Stimulated activated CD4-positive, alpha-beta T cell treated with anti-CD3 and anti-CD28 coated beads, Interleukin-15, amount 100 ng/mL, for 1 hour (primary cell): ENCODE measurements around the gene RITA1.
"Not testable (repeated sequence)": the region's sequence is repeated elsewhere in the genome, so short reads cannot be mapped to it uniquely, and the experiment has no call there.

ENCODE experiments used
- DNase-seq, 2 donors: peaks; one replicate each; pipeline ENCODE4 v3.0.0-alpha.2; 2020; ENCODE audit warnings: low read depth in 1 of 2, low spot score in 1 of 2

Gene RITA1

DNA sequence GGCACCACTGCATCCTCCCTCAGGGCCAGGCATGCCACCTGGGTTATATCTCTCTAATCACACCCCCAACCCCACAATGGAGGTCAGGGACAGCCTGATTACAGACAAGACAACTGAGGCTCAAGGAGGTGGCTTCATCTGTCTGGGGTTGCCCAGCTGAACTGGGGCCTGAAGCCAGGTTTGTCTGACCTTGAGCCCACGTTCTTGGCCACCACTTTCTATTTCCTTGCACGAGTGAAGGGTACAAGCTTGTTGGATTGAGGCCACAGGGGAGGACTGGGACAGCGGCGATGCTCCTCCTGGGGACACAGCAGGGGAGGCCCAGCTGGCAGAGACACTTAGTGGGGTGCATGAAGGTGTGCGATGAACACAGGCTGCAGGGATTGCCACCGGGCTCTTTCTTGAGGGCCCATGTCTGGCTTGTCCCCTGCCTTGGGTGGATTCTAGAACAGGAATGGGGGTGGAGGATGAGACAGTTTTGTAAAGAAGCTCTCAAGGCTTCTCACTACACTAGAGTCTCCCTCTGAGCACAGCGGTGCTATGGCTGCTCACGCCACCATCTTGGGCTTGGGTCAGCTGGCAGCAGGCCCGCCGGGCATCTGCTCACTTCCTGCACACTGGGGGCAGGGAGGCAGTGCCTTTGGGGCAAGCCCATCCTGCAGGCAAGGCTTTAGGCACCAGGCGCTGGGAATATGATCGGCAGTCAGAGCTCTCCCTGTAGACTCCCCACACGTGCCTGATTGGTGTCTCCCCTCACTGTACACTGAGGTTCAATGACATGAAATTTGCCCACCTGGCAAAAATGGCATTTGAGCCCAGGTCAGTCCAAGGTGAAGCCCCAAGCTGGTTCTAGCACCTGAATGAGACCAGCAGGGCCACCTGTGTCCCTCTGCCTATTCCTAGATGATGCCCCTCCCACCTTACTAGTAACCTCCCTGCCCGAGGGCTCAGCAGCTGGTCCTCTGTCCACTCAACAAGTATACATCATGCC lies 16.0 kb downstream of the RITA1 start:
- no peak for DNase-seq

DNA sequence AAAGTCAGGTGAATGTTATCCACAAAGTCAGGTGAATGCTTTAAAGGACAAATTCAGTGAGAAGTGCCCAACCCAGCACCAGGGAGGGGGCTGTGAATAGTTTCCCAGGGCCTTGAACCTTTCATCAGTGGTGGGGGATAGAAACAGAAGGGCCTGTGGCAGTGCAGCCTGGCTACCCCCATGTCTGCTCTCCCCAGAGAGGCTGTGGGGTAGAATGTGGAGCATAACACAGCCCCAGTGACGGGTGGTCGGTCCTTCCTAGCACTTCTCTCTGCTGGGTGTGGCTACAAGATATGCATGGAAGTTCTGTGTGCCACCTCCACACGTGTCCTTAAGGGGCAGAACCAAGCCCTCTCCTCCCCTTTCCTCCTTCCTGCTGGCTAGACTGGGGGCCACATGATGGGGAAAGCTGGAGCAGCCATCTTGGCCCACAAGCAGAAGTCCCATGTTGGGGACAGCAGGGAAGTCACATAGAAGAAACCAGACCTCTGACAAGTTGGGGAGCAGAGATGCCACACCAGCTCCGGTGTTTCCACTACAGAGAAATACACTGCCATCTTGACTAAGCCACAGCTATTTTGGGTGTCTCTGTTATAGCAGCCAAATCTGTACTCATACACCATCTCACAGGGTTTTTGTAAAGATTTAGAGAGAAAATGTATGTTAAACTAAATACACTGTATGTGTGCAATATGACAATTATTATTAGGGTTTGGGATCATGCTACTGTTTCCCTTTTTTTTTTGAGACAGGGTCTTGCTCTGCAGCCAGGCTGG lies 17.0 kb downstream of the RITA1 start:
- no peak for DNase-seq

DNA sequence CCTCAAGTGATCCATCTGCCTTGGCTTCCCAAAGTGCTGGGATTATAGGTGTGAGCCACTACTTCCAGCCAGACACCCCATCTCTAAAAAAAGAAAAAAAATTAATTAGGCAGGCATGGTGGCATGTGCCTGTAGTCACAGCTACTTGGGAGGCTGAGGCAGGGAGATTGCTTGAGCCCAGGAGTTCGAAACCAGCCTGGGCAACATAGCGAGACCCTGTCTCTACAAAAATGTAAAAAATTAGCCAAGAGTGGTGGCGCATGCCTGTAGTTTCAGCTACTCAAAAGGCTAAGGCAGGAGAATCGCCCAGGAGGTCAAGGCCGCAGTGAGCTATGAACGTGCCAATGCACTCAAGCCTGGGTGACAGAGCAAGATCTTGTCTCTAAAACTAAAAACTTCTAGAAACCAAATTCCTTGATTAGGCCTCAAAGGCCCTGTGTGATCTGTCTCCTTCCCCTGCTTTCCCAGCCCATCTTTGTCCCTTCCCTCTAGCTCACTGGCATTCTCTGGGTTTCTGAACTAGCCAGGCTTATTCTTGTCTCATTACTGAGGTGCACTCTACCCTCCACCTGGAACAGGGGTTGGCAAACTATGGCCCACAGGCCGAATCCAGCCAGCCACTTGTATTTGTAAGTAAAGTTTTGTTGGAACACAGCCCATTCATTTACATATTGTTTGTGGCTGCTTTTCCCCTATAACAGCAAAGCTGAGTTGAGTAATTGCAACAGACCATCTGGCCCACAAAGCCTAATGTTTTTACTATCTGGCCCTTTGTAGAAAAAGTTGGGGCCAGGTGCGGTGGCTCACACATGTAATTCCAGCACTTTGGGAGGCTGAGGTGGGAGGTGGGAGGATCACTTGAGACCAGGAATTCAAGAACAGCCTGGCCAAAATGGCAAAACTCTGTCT lies 18.6 kb downstream of the RITA1 start:
- DNase-seq: no peak

DNA sequence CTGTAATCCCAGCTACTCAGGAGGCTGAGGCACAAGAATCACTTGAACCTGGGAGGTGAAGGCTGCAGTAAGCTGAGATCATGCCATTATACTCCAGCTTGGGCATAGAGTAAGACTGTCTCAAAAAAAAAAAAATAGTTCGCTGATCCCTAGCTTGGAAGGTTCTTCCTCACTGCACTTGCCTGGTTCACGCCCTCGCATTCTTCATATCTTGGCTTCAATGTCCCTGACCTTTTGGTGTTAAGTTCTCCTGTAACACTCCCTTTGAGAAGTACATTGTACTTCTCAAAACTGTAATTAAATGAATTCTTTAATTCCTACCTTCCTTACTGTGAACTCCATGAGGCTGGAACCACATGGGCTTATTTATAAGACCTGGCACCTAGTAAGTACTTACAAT lies 19.3 kb downstream of the RITA1 start:
- DNase-seq: no peak

DNA sequence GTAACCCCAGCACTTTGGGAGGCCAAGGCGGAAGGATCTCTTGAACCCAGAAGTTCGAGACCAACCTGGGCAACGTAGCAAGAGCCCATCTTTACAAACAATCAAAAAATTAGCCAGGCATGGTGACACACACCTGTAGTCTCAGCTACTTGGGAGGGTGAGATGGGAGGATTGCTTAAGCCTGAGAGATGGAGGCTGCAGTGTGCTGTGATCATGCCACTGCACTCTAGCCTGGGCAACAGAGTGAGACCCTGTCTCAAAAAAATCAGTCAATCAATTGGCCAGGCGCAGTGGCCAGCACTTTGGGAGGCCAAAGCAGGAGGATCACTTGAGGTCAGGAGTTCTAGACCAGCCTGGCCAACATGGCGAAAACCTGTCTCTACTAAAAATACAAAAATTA lies 21.3 kb downstream of the RITA1 start:
- DNase-seq: not testable (repeated sequence)

DNA sequence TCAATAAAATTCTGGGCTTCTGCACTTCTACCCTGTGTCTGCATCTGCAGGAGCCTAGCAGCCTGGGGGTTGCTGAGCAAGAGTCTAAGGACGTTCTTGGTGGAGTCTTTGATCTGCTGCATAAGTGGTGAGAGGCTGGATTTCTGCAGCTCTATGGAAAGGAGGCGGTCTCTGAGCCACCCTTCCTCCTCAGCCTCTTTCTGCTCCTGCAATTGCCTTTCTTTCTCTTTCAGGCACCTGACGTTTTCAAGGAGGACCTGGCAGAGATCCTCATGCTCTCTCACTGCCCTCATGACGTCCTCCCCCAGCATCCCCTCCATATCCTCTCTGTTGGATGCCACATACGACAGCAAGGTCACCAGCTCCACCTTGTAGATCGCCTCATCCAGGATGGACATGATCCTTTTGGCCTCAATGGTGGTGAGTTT lies 22.1 kb downstream of the RITA1 start:
- DNase-seq: no peak

DNA sequence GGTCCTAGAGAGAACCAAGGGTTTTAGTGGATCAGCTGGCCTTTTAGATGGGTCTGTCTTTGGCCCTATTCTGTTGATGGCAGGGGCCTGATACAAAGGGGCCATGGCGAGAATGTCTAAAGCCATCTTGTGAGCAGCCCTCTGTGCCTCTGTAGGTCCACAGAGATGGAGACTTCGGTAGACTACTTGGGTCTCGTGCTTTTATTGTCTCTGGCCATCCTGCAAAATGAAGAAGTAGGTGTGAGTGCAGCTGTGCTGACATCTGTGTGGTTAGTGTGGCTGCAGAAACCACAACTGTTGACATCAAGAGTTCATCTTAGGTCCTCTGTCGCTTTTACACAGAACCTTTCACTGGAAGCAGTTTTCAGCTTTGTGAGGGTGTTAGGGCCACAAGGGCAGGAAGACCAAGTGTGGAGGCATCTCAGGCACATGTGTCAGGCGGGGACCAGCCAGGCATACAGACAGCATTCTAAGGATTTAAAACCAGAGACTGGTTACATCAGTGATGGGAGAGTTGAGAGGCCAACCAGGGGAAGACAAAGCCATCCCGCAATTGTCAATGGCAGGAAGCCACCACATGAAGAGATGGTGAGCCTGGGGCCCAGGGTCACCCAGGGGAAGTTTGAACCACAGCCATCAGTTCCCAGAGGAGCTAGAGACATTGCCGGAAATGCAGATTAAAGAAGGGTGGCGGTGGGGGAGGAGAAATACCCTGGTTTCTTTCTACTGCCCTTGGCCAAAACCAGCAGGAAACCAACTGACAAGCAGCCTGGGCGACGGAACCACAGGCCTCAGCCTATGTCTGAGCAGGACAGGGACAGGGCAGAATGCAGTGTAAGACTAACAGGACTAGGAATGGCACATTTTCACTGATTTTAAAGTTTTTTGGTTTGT lies 22.8 kb downstream of the RITA1 start:
- peak in 1 of 2 donors; percentile 19 for DNase-seq

DNA sequence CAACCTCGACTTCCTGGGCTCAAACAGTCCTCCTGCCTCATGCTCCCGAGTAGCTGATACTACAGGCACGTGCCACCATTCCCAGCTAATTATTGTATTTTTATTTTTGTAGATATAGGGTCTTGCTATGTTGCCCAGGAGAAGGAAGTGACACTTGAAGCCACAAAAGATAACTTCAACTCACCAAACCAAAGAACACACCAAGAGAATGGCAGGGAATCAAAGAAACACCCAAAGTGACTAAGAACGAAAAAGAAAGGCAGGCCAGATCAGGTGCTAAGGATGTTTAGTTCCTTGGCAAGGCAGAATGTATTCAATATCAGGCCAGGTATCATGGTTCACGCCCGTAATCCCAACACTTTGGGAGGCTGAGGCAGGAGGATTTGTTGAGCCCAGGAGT lies 25.6 kb downstream of the RITA1 start:
- no peak for DNase-seq

DNA sequence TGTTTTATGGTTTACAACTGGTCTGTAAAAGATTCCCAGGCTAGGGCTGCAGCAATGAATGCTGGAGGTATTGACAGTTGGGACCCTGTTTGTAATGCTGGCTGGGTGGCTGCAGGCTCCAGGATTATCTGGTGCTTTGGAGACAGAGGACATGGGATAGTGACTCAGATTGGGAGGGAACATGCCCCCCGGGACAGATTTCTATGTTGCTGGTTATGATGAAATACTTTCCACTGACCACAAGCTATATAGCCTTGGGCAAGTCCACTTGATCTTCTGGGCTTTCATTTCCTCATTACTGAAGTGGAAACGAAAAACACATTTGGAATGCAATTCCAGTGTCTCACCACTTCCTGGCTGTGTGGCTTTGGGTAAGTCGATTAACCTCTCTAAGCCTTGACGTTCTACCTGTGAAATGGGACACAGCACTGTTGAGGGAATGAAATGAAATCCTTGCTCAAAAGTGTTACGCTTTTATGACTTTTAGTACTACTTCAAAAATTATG lies 29.4 kb downstream of the RITA1 start:
- DNase-seq: no peak

DNA sequence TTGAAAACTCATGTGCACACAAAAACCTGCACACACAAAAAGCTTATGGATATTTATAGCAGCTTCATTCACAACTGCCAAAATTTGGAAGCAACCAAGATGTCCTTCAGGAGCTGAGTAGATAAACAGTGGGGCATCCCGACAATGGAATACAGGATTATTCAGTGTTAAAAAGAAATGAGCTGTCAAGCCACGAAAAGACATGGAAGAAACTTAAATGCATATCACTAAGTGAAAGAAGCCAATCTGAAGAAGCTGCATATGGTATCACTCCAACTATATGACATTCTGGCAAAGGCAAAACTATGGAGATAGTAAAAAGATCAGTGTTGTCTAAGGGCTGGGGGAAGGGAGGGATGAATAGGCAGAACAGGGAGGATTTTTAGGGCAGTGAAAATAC lies 30.5 kb downstream of the RITA1 start:
- no peak for DNase-seq

DNA sequence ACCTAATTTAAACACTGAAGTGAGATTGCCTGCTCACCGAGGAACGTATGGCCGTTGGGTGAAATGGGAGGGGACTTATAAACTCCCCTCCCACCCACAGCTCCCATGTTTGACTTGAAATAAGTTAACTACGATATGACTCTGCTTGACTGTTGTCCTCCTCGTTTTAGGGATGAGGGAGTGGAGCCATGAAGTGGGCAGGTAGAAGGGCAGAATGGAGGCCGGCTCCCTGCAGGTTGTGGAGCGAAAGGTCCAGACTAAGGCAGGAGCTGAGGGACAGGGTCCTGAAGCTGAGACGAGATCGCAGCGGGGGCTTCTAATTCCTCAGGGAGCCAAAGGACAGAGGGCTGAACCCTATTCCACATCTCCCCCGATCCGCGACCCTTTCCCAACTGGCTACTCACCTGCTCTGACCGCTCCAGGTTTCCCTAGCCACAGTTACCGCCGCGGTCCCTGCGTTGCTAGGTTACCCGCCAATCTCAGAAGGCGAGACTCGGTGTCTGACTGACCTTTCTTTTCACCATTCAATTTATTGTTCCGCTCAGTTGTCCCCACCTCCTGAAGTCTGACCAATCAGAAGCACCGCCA lies 35.2 kb downstream of the RITA1 start:
- DNase-seq: no peak

DNA sequence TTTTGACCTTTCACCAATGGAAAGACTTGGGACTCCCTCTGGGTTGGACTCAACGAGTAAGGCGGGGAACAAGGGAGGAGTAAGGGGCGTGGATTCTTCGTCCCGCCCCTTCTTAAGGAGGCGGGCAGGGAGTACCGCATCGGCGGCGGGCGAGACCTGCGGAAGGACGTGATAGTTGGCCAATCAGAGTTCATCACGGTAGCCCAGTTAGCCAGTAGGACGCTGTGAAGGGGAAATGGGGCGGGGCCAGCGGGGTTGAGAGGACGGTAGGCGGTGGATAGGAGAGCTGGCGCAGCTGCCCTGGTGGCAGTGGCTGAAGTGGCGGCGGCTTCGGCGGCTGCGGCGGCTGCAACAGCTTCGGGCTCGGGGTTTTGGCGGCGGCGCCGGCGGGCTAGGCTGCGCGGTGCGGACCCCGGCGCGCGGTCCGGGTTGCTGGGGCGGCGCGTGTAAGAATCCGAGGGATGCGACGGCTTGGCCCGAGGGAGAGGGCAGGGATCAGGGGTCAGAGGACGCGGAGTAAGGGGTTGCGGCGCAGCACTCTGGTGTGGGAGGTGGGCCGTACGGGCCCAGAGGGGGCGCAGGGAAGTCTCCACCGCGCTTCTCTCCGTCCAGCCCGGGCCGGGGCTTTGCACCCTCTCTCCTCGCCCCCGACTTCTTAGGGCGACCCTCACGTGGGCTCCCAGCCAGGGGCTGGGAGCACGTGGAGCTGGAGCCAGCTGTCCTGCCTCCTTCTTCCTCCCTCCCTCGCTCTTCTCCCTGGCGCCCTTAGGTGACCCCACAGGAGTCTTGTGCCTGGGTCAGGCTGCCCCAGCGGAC lies 35.9 kb downstream of the RITA1 start, which contains the start of gene TPCN1:
Gene TPCN1 (plus strand): TSS at position 284 of the 816 bp plus-strand sequence. CDS start 5,389 bp downstream, outside the sequence.
- peak; percentile 97 for DNase-seq

DNA sequence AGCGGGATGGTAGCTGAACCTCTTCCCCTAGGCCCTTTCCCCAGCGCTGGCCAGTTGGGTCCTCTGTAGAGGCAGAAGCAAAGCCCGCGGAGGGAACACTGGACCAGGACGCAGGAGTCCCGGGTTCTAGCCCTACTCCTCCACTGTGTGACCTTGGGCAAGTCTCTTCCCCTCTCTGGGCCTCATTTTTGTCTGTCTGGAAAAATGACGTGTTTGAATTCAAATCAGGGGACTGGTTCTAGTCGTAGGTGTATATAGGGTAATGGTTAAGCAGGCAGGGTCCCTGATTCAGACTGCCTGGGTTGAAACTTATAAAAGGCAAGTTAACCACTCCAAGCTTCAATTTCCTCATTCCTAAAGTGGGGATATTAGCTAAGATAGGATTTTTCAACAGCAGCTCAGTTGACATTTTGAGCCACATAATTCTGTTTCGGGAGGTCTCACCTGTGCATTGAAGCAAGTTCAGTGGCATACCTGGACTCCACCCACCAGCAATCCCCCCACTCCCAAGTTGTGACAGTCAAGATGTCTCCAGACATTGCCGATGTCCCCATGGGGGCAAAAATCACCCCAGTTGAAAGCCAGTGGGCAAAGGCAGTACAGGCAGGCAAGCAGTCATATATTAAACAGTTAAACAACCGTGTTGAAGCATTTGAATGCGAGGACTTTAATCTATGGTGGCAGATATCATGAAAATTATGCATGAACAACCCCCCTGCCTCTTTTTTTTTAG lies 36.6 kb downstream of the RITA1 start:
- DNase-seq: peak in 1 of 2 donors; percentile 18

DNA sequence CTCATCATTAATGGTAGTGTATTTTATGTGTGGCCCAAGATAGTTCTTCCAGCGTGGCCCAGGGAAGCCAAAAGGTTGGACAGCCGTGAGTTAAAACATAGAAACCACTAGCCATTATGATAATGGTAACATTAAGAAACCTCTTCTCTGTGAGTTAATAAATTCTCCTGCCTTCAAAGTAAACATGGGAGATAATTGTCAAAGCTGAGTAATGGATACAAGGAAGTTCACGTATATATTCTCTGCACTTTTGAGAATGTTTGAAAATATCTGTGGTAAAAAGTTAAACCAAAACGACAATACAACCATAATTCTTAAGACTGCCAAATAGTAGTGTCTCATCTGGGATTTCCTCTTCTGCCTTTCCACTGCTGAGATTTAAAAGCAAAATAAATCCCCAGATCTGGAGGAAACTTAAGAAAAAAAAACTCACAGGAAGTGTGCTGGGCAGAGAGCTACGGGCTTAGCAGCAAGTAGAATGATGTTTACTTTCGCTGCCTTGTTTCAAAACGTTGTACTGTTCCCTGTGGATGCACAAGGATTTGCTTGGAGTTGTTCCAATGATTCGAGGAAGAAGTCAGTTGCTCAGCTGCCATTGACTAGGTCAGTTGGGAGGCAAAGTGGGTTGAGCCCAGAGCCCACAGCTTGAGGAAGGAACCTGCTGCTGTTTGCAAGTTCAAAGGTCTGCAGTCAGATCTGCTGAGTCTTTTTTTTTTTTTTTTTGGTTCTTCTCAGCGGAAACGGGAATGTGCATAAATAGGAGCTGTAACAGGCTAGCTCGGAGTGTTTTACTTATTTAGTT lies 37.4 kb downstream of the RITA1 start:
- DNase-seq: no peak

DNA sequence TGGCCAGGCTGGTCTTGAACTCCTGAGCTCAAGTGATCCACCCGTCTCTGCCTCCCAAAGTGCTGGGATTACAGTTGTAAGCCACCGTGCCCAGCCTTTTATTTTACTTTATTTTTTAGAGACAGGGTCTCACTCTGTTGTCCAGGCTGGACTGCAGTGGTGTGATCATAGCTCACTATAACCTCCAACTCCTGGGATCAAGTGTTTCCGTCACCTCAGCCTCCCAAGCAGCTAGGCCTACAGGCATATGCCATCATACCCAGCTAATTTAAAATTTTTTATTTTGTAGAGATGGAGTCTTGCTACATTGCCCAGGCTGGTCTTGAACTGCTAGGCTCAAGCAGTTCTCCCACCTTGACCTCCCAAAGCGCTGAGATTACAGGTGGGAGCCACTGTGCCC lies 39.4 kb downstream of the RITA1 start:
- DNase-seq: no peak

DNA sequence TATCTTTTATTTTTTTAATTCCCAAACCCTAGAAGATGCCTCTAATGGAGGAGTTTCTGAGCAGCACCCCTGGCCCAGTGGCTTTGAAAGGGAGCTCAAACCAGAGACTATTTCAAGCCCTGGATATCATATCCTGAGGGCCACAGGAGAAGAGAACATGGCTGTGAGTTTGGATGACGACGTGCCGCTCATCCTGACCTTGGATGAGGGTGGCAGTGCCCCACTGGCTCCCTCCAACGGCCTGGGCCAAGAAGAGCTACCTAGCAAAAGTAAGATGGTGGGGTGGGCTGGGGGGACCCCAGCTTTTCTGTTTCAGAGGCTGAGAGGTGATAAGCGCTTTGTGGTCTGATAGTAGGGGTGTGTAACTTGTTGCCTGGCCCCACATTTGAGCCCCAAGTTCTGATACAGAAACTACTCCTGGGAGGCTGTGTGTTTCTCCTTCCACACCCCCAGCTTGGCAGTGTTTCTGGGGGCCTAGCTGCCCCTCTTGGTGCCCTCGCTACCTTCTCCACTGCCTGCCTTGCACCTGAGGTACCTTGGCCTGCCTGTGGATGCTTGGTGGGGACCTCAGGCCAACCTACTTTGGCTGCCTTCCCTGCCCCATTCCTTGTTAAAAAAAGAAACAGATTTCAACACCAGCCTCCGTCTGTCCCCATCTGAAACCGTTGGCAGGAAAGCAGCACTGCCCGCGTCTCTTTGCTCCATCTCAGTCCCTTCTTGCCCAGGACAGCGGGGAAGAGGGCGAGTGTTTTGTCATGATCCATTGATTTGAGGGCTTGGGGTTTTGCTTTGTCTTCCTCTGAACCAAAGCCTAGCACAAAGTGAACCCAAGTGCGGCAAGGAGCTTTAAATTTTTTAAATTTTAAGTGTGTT lies 41.4 kb downstream of the RITA1 start:
- no peak for DNase-seq
